HepG2 (cell line): ENCODE data around the gene SNUPN. TPM values are rescaled to one million over a fixed set of nuclear protein-coding genes. Genes with fewer than 3 reads are reported as not detected.

ENCODE experiments used
- ARID2 ChIP-seq: sonication (generic); formaldehyde crosslinking; IDR thresholded peaks from 2 replicates; pipeline ENCODE4 v1.8.1; 2022; ENCODE audit warnings: mild to moderate bottlenecking, missing genetic modification reagents, borderline replicate concordance
- ARNT2 ChIP-seq: sonication (generic); formaldehyde crosslinking; IDR thresholded peaks from 2 replicates; pipeline ENCODE4 v1.8.0; 2022; ENCODE audit warnings: mild to moderate bottlenecking, low read depth, missing genetic modification reagents, moderate library complexity
- BCL6 ChIP-seq: IDR thresholded peaks from 2 replicates; pipeline ENCODE4 v1.6.1; 2016; ENCODE audit warnings: missing genetic modification reagents, missing compliant biosample characterization
- E2F5 ChIP-seq: sonication (generic); formaldehyde crosslinking; conservative IDR thresholded peaks from 2 replicates; pipeline ENCODE4 v1.4.0; 2020; ENCODE audit warnings: missing genetic modification reagents
- ELF4 ChIP-seq: sonication (generic); formaldehyde crosslinking; IDR thresholded peaks from 2 replicates; pipeline ENCODE4 v1.5.0; 2020; ENCODE audit warnings: missing genetic modification reagents, mild to moderate bottlenecking, moderate library complexity, borderline replicate concordance
- HCFC1 ChIP-seq: fragments of 150-350 bp; IDR thresholded peaks from 2 replicates; pipeline ENCODE4 v1.6.1; 2014; ENCODE audit warnings: low read depth, low read length
- HHEX ChIP-seq: IDR thresholded peaks from 2 replicates; pipeline ENCODE4 v1.6.1; 2016; ENCODE audit warnings: control low read depth
- NFKBIZ ChIP-seq: IDR thresholded peaks from 2 replicates; pipeline ENCODE4 v1.6.1; 2018; ENCODE audit warnings: missing genetic modification reagents, missing compliant biosample characterization
- PHF21A ChIP-seq: sonication (generic); formaldehyde crosslinking; IDR thresholded peaks from 2 replicates; pipeline ENCODE4 v1.5.0; 2020; ENCODE audit warnings: mild to moderate bottlenecking, missing genetic modification reagents
- PRPF4 ChIP-seq: fragments of 200-400 bp; formaldehyde crosslinking; IDR thresholded peaks from 2 replicates; pipeline ENCODE4 v1.6.1; 2016; ENCODE audit warnings: low read length, low read depth; ENCODE audit not compliant: poor library complexity, severe bottlenecking
- RXRB ChIP-seq: IDR thresholded peaks from 2 replicates; pipeline ENCODE4 v1.6.1; 2016; ENCODE audit warnings: borderline replicate concordance, missing genetic modification reagents, missing compliant biosample characterization
- SNAI1 ChIP-seq: sonication (generic); formaldehyde crosslinking; IDR thresholded peaks from 2 replicates; pipeline ENCODE4 v1.5.0; 2020; ENCODE audit warnings: mild to moderate bottlenecking, missing genetic modification reagents, borderline replicate concordance
- SP2 ChIP-seq: sonication (generic); formaldehyde crosslinking; IDR thresholded peaks from 2 replicates; pipeline ENCODE4 v1.5.1; 2020; ENCODE audit warnings: mild to moderate bottlenecking, missing genetic modification reagents
- SRSF9 ChIP-seq: fragments of 200-400 bp; formaldehyde crosslinking; IDR thresholded peaks from 2 replicates; pipeline ENCODE4 v1.6.1; 2018; ENCODE audit warnings: borderline replicate concordance, mild to moderate bottlenecking, low read depth, low read length; ENCODE audit not compliant: insufficient read depth, poor library complexity, severe bottlenecking
- TAF15 ChIP-seq: fragments of 200-400 bp; formaldehyde crosslinking; IDR thresholded peaks from one replicate; pipeline ENCODE4 v1.6.1; 2018; ENCODE audit warnings: mild to moderate bottlenecking, low read depth, low read length; ENCODE audit not compliant: poor library complexity, severe bottlenecking
- TEAD3 ChIP-seq: optimal IDR thresholded peaks from 2 replicates; pipeline ENCODE3; 2016; ENCODE audit warnings: borderline replicate concordance
- TP53 ChIP-seq: sonication (generic); formaldehyde crosslinking; conservative IDR thresholded peaks from 2 replicates; pipeline ENCODE4 v1.4.0; 2020; ENCODE audit warnings: missing genetic modification reagents
- ZFP36L2 ChIP-seq: sonication (generic); formaldehyde crosslinking; IDR thresholded peaks from 2 replicates; pipeline ENCODE4 v1.4.0; 2020; ENCODE audit warnings: missing genetic modification reagents
- ZNF230 ChIP-seq: sonication (generic); formaldehyde crosslinking; IDR thresholded peaks from 2 replicates; pipeline ENCODE4 v1.4.0; 2020; ENCODE audit warnings: mild to moderate bottlenecking, missing genetic modification reagents
- ZNF615 ChIP-seq: sonication (generic); formaldehyde crosslinking; IDR thresholded peaks from 2 replicates; pipeline ENCODE4 v1.5.0; 2020; ENCODE audit warnings: mild to moderate bottlenecking, missing genetic modification reagents, borderline replicate concordance
- polyA plus RNA-seq, 8 experiments: library from polyadenylated mRNA; depleted of rRNA in 3 of 8; stranded (reverse) in 7 of 8; unstranded in 1 of 8; fragments of >200 nt; fragmentation: Illumina TruSeq in 4 of 8; extraction: Trizol in 4 of 8; gene quantifications; 2 replicates each; pipeline versions ENCODE4 v1.2.1 to v1.2.3, GENCODE V29; 2011 to 2016; ENCODE audit warnings: low read depth in 4 of 8, missing spikeins in 1 of 8, mixed read lengths in 1 of 8; ENCODE audit not compliant: insufficient read depth in 1 of 8
- total RNA-seq, 5 experiments: library from RNA; depleted of rRNA; stranded (reverse); fragments of >200 nt; fragmentation: Illumina TruSeq; extraction: Trizol; gene quantifications; 2 replicates each; pipeline ENCODE4 v1.2.3, GENCODE V29; 2016; ENCODE audit warnings: low read depth in 1 of 5
- TF ChIP-seq, protein P1 (sequence below): sonication (generic); formaldehyde crosslinking; IDR thresholded peaks from 2 replicates; pipeline ENCODE4 v1.5.1; 2020; ENCODE audit warnings: mild to moderate bottlenecking, missing genetic modification reagents, moderate library complexity
- TF ChIP-seq, protein P2 (sequence below): IDR thresholded peaks from 2 replicates; pipeline ENCODE4 v1.6.1; 2016; ENCODE audit warnings: missing compliant biosample characterization, missing genetic modification reagents, borderline replicate concordance
- TF ChIP-seq, protein P3 (sequence below): sonication (generic); formaldehyde crosslinking; IDR thresholded peaks from 2 replicates; pipeline ENCODE4 v1.9.0; 2022; ENCODE audit warnings: low read depth, missing genetic modification reagents

The SNUPN gene
- total and polyA plus RNA-seq, 2 of the 13 experiments (the other 11 are each of a cell fraction or from before 2014, with no cell fraction given): 9.0 to 16.4 TPM

GRCh38 chr15:75647370-75648155 lies 22.0 kb upstream of the SNUPN start, which contains the start of gene SNX33 (continued):
- TF ChIP-seq SRSF9 (no peak), TP53 (CRISPR knock-in tag) (no peak), TAF15 (no peak), PHF21A (peak; percentile 80), NFKBIZ (CRISPR knock-in tag) (no peak), TEAD3 (no peak), ZNF230 (CRISPR knock-in tag) (peak; percentile 7; the same call in 1 of the 2 replicates), HCFC1 (no peak), RXRB (CRISPR knock-in tag) (no peak), SP2 (CRISPR knock-in tag) (peak; percentile 44; the same call in 1 of the 2 replicates), SNAI1 (CRISPR knock-in tag) (no peak), ZNF615 (no peak), PRPF4 (no peak), ARID2 (peak; percentile 94), E2F5 (CRISPR knock-in tag) (no peak), ZFP36L2 (no peak), ARNT2 (CRISPR knock-in tag) (no peak; the same call in 1 of the 2 replicates), BCL6 (CRISPR knock-in tag) (no peak), ELF4 (CRISPR knock-in tag) (no peak), HHEX (no peak)
- TF ChIP-seq, protein P1, sequence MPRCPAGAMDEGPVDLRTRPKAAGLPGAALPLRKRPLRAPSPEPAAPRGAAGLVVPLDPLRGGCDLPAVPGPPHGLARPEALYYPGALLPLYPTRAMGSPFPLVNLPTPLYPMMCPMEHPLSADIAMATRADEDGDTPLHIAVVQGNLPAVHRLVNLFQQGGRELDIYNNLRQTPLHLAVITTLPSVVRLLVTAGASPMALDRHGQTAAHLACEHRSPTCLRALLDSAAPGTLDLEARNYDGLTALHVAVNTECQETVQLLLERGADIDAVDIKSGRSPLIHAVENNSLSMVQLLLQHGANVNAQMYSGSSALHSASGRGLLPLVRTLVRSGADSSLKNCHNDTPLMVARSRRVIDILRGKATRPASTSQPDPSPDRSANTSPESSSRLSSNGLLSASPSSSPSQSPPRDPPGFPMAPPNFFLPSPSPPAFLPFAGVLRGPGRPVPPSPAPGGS: 0 out of 2 replicates have a peak, but pooled peaks have one; percentile 43
- TF ChIP-seq, protein P2, sequence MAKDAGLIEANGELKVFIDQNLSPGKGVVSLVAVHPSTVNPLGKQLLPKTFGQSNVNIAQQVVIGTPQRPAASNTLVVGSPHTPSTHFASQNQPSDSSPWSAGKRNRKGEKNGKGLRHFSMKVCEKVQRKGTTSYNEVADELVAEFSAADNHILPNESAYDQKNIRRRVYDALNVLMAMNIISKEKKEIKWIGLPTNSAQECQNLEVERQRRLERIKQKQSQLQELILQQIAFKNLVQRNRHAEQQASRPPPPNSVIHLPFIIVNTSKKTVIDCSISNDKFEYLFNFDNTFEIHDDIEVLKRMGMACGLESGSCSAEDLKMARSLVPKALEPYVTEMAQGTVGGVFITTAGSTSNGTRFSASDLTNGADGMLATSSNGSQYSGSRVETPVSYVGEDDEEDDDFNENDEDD (CRISPR knock-in tag): no peak
- TF ChIP-seq, protein P3, sequence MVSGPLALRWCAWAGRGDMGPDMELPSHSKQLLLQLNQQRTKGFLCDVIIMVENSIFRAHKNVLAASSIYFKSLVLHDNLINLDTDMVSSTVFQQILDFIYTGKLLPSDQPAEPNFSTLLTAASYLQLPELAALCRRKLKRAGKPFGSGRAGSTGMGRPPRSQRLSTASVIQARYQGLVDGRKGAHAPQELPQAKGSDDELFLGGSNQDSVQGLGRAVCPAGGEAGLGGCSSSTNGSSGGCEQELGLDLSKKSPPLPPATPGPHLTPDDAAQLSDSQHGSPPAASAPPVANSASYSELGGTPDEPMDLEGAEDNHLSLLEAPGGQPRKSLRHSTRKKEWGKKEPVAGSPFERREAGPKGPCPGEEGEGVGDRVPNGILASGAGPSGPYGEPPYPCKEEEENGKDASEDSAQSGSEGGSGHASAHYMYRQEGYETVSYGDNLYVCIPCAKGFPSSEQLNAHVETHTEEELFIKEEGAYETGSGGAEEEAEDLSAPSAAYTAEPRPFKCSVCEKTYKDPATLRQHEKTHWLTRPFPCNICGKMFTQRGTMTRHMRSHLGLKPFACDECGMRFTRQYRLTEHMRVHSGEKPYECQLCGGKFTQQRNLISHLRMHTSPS (CRISPR knock-in tag): no peak
